HG02798 (cell line): ENCODE data around the gene ACAA2.

Source experiments
- ATAC-seq: cut with Tn5 transposase; IDR thresholded peaks from one replicate; pipeline ENCODE4 v1.9.1; 2021; ENCODE audit warnings: mild to moderate bottlenecking; ENCODE audit not compliant: unreplicated experiment, poor library complexity

The ACAA2 gene

GRCh38 chr18:49778826-49779465, 34.4 kb downstream of the ACAA2 start:
- ATAC-seq: no peak

GRCh38 chr18:49769047-49769728, 44.1 kb downstream of the ACAA2 start:
- ATAC-seq: no peak

GRCh38 chr18:49768051-49768391, 45.3 kb downstream of the ACAA2 start:
- ATAC-seq: no peak

DNA sequence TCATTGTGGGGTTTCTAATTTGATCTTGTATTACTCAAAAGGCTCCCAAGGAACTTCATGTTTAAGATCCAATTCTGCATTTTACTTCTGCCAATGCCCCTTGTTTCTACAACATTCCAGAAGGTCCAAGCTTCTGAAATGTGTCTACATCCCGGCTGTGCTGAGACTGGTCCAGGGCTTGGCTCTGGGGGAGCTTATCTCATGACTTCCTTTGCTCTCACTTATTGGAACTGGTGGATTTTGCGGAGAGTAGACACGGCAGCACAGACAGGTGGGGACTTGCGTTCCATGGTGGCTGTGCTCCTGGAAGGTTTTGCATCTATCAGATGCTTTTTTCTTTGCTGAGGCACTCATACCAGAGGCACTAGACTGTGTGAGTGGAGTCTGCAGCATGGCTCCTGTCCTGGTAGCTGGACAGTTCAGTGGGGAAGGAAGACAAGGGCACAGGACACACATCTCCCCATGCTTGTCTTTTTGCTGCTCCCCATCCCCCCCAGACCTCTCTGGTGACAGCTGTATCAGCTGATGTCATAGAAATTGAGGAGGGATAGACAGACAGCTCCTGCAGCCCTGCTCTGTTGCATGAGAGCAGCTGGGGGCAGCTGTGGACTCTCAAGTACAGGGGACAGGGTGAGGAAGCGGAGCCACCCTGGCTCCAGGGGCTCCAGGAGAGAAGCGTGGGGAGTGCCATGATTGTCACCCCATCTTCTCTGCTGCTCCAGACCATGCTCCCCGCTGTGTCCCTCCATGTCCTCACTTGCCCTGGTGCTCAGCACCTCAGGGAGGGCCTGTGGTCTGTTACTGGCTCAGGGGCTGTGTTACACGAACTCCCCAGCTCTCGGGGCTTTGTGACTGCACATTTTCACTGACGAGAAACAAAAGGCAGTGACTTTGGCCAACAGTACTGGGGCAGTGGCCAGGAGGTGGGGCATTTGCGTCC, 46.0 kb downstream of the ACAA2 start:
- ATAC-seq: no peak

- ATAC-seq: no peak
Measured at GRCh38 chr18:49766646-49767045, 46.7 kb downstream of the ACAA2 start.

- ATAC-seq: no peak
Measured at GRCh38 chr18:49764032-49764431, 49.3 kb downstream of the ACAA2 start.

- no peak for ATAC-seq
Measured at GRCh38 chr18:49763590-49763989, 49.7 kb downstream of the ACAA2 start.

DNA sequence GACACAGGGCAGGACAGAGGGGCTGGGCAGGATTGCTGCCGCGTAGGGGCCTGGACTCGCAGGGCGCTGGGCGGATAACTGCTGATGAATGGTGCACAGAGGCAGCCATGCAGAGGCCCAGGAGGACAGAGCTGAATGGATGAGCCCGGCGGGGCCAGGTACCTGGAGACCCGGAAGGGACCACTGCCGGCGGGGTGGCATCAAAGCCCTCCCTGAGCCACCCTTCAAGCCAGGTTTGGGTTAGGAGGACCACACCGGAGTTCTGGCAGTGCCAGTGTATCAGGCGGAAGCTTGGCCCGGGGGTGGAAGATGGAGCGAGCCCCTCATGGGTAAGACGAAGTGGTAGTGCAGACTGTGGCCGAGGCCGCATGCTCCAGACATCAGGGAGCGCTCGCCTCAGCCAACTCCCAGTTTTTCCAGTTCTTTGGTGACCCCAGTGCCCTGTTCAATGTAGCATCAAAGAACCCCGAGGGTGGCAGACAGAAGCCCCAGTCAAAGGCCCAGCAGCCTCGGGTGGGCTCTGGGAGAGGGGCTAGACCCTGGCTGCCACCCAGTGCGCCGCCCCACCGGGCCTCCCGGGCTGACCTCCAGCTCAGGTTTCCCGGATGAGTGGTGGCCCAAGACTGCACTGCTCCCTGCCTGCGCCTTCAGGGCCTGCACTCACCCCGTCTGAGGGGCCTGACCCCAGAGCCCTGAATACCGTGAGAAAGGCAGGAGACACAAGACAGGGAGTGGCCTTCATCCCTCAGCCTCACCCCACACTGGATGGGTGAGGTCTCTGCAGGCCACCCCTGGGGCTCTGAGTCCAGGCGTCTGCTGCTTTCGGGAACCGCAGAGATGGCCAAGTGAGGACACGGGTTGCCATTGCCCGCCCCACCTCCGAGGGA, 50.9 kb downstream of the ACAA2 start:
- ATAC-seq: no peak

DNA sequence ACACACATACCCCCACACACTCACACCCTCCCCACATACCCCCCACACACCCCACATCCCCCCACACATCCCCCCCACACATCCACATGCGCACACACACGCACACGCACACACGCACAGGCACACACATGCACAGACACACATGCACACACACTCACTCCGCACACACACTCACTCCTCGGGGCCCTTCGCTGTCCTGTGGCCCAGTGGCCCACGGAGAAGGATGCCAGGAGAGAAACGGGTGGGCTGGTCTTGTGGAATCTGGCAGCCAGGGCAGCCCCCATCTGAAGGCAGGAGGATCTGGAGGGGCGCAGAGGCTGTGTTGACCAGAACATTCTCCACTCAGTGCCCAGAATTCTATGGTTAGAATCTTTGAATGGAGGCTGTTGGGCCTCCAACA, 51.6 kb downstream of the ACAA2 start:
- no peak for ATAC-seq

- ATAC-seq: no peak
Measured at GRCh38 chr18:49758263-49758610, 55.1 kb downstream of the ACAA2 start.

GRCh38 chr18:49757513-49758262, 55.6 kb downstream of the ACAA2 start:
- ATAC-seq: no peak

GRCh38 chr18:49756671-49757362, 56.5 kb downstream of the ACAA2 start:
- no peak for ATAC-seq

DNA sequence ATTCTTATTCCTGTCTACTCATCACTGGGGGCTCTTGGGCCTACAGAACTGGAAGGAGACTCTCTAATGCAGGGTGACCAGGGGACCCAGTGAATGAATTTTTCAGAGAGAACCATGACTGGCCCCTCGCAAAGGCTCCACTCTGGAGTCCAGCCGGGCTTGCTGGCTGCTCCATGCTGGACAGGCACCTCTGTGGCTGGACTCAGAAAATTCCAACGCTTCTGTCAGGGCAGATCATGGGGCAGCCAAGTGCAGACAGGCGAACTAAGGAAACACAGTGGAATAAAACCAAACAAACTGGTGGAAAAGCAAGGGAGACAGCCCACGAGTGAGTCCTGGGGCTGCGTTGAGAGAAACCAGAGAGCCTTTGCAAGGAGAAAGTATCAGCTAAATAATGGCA, 57.2 kb downstream of the ACAA2 start:
- no peak for ATAC-seq

GRCh38 chr18:49755489-49755888, 57.8 kb downstream of the ACAA2 start:
- no peak for ATAC-seq

GRCh38 chr18:49754866-49755265, 58.5 kb downstream of the ACAA2 start:
- ATAC-seq: no peak

DNA sequence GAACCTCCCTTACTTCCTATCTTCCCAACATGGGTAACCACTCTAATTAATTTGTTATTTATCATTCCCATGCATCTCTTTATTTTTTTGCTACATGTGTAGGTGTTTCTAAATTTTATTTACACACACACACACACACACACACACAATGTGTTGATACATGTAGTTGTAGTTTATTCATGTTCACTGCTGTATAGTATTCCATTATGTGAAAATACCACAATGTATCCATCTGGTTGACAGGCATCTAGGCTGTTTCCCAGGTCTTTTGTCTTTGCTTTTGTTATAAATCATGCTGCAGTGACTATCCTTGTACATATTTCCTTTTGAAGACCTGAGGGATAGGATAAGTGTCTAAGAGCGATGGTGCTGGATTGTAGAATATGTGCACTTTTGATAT, 59.7 kb downstream of the ACAA2 start:
- no peak for ATAC-seq

GRCh38 chr18:49752095-49752457, 61.3 kb downstream of the ACAA2 start:
- ATAC-seq: no peak

- ATAC-seq: no peak
Measured at GRCh38 chr18:49751427-49752094, 61.8 kb downstream of the ACAA2 start.

- no peak for ATAC-seq
Measured at GRCh38 chr18:49749563-49749962, 63.8 kb downstream of the ACAA2 start.
